BJ (cell line): ENCODE data around the gene PHLDA3. TPM values are rescaled to one million over a fixed set of nuclear protein-coding genes. Genes with fewer than 3 reads are reported as not detected.
"Not testable (repeated sequence)": the region's sequence is repeated elsewhere in the genome, so short reads cannot be mapped to it uniquely, and the experiment has no call there.

Source experiments
- CTCF ChIA-PET: fragments of 350-600 bp; formaldehyde crosslinking; extraction: SDS; loops from one replicate; lab custom pipeline; 2021; ENCODE audit warnings: antibody characterized with exemption, inconsistent platforms; lab: Yijun Ruan, JAX
- POLR2A ChIA-PET: fragments of 300-600 bp; sonication (Branson Sonifier 250); formaldehyde crosslinking; extraction: SDS; loops from one replicate; lab custom pipeline; 2021; ENCODE audit warnings: antibody characterized with exemption; lab: Charles Lee
- DNase-seq: peaks from one replicate; pipeline ENCODE4 v3.0.0-alpha.2; 2011; ENCODE audit warnings: low read depth
- H3K27me3 ChIP-seq: 2 replicates; pipeline ENCODE4 v1.6.0; 2011; ENCODE audit warnings: low read length; ENCODE audit not compliant: control insufficient read depth, insufficient read depth
- H3K36me3 ChIP-seq: 2 replicates; pipeline ENCODE4 v1.5.1; 2011; ENCODE audit warnings: low read length; ENCODE audit not compliant: control insufficient read depth, insufficient read depth
- H3K4me3 ChIP-seq: 2 replicates; pipeline ENCODE4 v1.5.1; 2011; ENCODE audit warnings: low read depth, mild to moderate bottlenecking, control low read depth, low read length
- polyA plus RNA-seq: library from polyadenylated mRNA; depleted of rRNA; stranded (reverse); fragments of >200 nt; gene quantifications from 2 replicates; pipeline ENCODE4 v1.2.3, GENCODE V29; 2011
- TF ChIP-seq, protein P1 (sequence below): IDR thresholded peaks from 2 replicates; pipeline ENCODE4 v1.5.1; 2011; ENCODE audit warnings: low read depth, mild to moderate bottlenecking, control low read depth, inconsistent platforms, low read length, moderate library complexity; ENCODE audit not compliant: insufficient read depth

Gene PHLDA3
- polyA plus RNA-seq, 1 experiment = 130 TPM

DNA sequence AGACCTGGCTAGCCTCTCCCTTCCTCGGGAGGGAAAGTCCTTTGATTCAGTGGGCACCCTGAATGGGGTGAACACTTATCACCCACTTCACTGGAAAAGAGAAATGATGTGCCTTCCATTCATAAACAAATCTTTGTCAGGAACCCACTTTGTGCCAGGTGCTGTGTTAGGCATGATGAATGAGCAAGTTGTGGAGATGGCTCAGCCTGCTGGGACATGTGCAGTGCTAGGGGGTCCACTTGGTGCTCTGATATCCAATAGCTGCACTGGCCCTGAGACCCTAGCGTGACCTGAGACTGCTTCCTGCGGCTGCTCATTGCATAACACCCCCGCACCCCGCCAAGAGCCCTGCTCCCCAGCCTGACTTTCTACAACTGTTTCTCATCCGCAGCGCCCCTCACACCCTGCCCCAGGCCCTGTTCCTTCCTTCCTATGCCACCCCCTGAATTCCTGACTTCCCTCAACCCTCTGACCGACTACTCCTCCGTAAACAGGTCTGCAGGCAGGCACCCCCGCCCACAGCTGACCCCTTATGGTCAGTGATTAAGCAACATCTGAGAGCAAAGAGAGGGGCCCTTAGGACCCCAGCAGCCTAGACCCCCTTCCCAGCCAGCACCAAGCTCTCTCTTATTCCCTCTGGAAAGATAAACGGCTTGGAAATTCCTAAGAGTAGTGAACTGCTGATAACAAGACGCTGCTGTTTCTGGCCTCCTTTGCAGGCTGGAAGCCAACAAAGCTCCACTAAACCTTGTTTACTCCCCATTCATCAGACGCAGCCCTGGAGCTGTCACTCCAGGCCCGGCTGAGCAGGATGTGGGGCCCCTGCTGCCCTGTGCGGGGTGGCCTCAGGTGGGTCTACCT lies 25.0 kb upstream of the PHLDA3 start:
- POLR2A ChIA-PET = interaction anchor here (0.6 kb wide), 1 partner anchor 27 kb away, joined by 3 read pairs; no protein-coding TSS in a partner anchor
- H3K27me3 ChIP-seq = no peaks in the 10 kb centered on the region
- no peak for DNase-seq
- peaks cover 19% of the 10 kb centered on the region for H3K36me3 ChIP-seq
- no peak overlapping the region for H3K4me3 ChIP-seq
- TF ChIP-seq, protein P1, sequence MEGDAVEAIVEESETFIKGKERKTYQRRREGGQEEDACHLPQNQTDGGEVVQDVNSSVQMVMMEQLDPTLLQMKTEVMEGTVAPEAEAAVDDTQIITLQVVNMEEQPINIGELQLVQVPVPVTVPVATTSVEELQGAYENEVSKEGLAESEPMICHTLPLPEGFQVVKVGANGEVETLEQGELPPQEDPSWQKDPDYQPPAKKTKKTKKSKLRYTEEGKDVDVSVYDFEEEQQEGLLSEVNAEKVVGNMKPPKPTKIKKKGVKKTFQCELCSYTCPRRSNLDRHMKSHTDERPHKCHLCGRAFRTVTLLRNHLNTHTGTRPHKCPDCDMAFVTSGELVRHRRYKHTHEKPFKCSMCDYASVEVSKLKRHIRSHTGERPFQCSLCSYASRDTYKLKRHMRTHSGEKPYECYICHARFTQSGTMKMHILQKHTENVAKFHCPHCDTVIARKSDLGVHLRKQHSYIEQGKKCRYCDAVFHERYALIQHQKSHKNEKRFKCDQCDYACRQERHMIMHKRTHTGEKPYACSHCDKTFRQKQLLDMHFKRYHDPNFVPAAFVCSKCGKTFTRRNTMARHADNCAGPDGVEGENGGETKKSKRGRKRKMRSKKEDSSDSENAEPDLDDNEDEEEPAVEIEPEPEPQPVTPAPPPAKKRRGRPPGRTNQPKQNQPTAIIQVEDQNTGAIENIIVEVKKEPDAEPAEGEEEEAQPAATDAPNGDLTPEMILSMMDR = no peak
- CTCF ChIA-PET = interaction anchor here (1.0 to 27.3 kb wide), 5 partner anchors 9 to 59 kb away, joined by 3 to 650 read pairs (median 9); no protein-coding TSS in a partner anchor

DNA sequence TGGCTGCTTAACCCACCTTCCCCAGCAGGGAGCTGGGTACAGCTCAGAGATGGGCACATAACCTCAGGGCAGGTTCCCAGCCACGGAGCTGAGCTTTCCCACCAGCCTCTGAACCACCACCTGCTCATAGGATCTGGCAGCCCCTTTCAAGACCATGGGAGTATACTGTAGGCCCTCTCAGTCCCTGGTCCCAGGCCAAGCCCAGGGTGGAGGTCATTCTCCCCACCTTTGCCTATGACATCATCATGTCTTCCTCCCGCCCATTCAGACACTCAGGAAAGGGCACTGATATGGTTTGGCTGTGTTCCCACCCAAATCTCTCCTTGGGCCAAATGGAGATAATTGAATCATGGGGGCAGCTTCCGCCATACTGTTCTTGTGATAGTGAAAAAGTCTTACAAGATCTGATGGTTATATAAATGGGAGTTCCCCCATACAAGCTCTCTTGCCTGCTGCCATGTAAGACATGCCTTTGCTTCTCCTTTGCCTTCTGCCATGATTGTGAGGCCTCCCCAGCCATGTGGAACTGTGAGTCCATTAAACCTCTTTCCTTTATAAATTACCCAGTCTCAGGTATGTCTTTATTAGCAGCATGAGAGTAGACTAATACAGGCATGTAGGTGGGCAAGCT lies 24.2 kb upstream of the PHLDA3 start:
- POLR2A ChIA-PET, H3K27me3 ChIP-seq, H3K4me3 ChIP-seq, DNase-seq: not testable (repeated sequence)
- peaks cover 20% of the 10 kb centered on the region for H3K36me3 ChIP-seq
- CTCF ChIA-PET = interaction anchor here (1.2 to 27.3 kb wide), 4 partner anchors 8 to 58 kb away, joined by 4 to 650 read pairs (median 24); partner anchors contain the start of gene PHLDA3

DNA sequence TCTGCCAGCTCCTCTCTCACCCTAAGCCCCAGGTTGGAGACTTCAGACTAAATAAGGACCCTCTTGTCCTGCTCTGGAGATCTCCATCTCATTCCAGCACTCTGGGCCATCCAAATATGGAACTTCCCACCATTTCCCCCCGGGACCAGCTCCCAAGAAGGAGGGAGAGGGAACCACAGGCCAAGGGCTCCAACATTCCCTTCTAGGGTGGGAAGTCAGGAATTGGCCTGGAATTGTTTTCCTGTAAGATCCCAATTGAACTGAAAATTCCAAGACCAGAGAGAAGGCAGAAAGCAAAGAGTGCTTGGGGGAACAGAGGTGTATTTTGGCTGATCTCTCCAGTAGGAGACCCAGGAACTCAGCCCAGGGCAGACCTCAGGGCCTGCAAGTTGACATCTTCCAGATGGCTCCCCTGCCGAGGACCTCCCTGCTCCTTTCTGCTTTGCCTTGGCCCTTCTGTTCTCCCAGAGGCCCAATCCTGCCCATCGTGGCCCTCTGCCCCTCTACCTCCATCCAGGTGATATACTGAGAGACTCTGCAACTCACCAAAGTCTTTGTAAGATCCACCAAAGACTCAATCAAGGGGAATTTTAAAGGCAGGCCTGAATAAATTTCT lies 23.0 kb upstream of the PHLDA3 start:
- Histone ChIP-seq H3K36me3 (peaks cover 20% of the 10 kb centered on the region), H3K27me3 (no peaks in the 10 kb centered on the region), H3K4me3 (no peak overlapping the region)
- POLR2A ChIA-PET = interaction anchor here (0.6 to 0.8 kb wide), 2 partner anchors 14 to 493 kb away, joined by 3 to 7 read pairs; no protein-coding TSS in a partner anchor
- no peak for DNase-seq
- CTCF ChIA-PET = interaction anchor here (1.9 to 14.4 kb wide), 3 partner anchors 10 to 23 kb away, joined by 4 to 650 read pairs (median 16); partner anchors contain the start of genes CSRP1 and PHLDA3
- TF ChIP-seq, protein P1 = no peak

DNA sequence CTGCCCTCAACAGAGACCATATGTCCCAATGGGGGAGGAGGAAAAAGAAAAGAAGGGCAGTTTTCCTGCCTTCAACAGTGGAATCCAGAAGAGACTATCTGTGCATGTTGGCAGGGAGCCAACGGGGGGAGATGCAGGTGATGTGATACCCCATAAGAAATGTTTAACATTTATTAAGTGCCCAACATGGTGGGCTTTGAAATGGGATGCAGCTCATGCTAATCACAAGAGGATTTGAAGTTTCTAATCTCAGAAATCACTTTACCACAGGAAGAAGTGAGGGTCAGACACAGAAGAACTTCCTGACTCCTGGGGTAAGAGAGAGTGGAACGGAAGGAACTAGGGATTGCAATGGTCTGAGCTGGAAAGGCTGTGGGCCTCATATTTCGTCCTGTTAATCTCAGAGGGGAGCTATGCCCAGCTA lies 21.7 kb upstream of the PHLDA3 start:
- ChIA-PET CTCF (interaction anchor here (1.0 to 14.4 kb wide), 3 partner anchors 9 to 40 kb away, joined by 3 to 650 read pairs (median 16); partner anchors contain the start of gene CSRP1), POLR2A (interaction anchor here (0.6 kb wide), 1 partner anchor 29 kb away, joined by 3 read pairs; no protein-coding TSS in a partner anchor)
- TF ChIP-seq, protein P1 = no peak
- H3K4me3 ChIP-seq = no peak overlapping the region
- H3K27me3 ChIP-seq = no peaks in the 10 kb centered on the region
- DNase-seq = no peak
- peaks cover 26% of the 10 kb centered on the region for H3K36me3 ChIP-seq

DNA sequence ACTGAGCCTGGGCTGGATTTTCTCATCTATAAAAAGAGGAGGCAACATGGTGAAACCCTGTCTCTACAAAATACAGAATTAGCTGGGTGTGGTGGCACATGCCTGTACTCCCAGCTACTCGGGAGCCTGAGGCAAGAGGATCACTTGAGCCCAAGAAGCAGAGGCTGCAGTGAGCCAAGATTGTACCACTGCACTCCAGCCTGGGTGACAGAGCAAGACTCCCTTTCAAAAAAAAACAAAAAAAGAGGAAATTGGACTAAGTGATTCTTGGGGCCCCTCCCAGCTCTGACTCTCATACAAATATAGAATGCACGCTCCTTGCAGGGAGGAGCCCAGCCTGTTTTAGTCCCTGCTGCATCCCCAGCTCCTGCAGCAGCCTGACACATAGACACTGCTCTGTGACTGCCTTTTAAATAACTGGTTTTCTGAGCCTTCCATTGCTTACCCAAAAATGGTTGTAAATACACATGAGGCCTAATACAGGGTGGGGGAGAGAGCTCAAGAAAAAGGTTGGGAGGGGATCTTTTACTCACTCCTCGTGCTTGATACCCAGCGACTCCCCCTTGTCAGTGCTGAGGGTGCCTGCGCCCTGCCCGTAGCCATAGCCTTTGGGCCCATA lies 20.8 kb upstream of the PHLDA3 start:
- H3K36me3 ChIP-seq = peaks cover 30% of the 10 kb centered on the region
- TF ChIP-seq, protein P1 = no peak
- H3K27me3 ChIP-seq = no peaks in the 10 kb centered on the region
- no peak for DNase-seq
- no peak overlapping the region for H3K4me3 ChIP-seq
- ChIA-PET CTCF (interaction anchor here (0.7 to 14.4 kb wide), 6 partner anchors 8 to 54 kb away, joined by 3 to 650 read pairs (median 10); partner anchors contain the start of gene CSRP1), POLR2A (interaction anchor here (1.4 kb wide), 1 partner anchor 14 kb away, joined by 4 read pairs; no protein-coding TSS in a partner anchor)
